NK-92 (cell line): ENCODE measurements around the gene C1QTNF1.

Experiments
- DNase-seq: peaks from one replicate; lab custom pipeline; 2025; ENCODE audit not compliant: unreplicated experiment; lab: John Stamatoyannopoulos, UW

The C1QTNF1 gene

DNA sequence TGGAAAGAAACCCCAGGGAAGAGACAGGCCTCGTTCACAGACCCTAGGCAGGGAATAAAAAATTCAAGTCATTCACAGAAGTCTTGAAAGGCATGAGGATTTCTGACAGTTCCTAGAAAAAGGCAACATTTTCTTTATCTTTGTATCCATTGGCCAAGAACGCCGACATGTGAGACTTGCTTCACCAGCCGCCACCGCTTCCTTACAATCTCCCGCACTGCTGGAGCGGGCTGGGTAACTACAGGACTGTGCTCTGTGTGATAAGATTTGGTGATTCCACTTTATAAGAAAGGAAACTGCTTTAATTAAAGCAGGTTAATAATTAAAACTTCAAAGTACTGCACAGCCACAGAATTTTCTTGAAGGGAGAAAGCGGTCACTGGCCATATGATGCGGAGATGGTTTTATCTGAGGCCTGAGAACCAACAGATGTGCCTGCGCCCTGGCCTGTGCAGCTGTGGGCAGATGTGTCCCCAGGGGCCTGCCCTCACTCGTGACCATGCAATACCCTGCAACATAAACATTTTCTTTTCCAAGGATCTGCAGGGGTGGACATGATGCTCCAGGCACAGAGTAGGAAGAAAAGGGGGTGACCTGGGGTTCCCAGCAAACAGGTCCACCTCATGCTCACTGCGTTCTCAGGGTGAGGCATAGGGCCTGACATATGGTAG lies 31.3 kb upstream of the C1QTNF1 start:
- DNase-seq = no peak

DNA sequence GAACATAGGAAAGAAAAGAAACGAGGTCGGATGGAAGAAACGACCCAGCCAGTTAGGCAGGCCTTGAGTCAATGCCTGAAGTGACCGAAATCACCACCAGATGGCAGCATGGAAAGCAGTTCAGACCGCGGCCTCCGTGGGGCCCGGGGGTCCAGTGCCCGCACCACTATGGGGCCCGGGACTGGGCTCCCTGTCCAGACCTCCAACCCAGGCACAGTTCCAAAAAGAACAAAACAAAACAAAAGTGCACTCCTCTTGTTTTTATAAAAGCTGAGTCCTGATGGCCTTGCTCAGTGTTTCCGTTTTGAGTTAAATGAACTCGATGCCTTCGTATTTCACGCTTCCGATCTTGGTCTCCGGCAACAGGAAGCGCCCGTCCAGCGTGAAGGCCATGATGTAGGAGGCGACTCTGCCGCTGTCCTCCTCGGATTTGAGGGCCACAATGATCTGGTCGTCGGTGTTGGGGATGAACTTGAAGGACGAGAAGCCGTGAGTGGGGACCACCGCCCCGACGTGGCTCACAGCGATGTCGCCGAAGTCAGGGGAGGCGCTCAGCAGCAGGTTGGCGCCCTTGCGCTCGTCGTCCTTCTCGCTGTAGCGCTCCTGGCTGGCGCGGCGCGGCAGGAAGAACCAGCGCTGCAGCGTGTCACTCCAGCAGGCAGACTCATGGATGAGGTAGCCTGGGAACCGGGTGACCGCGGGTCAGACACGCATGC lies 30.6 kb upstream of the C1QTNF1 start:
- no peak for DNase-seq

DNA sequence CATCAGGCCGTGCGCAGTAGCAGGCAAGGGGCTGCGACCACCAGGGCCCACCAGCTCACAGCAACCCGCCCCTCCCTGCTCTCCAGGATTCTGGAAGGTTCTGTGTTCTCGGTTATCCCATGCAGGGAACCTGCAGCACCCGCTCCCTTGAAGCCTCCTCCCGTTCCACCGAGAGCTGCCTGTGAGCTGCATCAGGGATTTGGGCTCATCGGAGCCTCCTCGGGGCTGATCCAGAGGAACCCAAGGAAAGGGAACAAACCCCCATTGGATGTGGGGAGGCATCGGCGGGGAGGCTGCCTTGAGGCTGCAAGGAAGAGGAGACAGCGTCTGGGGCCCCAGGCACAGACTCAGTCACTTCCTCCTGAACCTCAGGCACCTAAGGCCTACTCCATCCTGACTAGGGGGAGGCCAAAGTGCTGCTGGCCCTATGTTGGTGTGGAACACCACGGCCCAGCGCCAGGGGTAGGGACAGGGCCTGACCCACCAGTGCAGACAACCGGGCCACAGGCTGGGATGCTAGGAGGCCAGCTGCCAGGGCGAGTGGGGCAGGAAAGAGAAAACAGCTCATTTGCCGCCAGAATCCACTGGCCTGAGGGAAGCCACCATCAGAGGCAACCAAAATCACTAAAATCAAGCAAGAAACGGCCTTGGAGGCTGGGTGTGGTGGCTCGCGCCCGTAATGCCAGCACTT lies 29.8 kb upstream of the C1QTNF1 start:
- DNase-seq = no peak

- DNase-seq = no peak
These were observed 28.8 kb upstream of the C1QTNF1 start for GRCh38 chr17:78995022-78995760.

DNA sequence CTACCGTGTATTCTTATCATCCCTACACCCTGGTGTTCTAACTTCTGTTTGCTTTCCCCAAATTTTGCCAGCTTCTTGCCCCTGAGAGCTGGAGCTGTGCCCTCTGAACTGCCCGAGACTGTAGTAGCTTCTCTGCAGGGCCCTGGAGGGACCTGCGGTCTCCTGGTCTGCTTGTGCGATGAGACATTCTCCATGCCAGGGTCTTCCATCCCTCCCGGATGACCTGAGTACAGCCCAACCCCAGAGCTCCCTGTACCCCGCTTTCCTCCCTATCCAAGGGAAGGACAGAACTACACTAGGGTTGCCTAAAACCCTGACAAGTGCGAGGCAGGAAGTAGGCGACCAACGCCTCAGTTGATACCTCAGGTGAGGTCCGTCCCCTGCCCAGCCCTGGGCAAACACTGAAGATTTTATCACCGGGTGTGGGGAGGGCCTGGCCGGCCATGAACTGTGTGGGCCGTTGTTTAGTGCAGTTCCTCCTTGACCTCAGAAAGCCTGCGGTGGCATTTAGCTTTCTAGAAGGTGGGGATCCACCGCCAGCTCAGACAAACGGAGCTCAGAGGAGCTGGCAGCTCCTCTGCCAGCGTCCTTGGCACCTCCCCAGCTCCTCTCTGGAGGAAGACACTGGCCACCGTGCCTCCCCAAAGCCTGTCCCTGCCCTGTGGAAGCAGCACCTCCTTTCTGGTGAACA lies 28.1 kb upstream of the C1QTNF1 start:
- DNase-seq = no peak

DNA sequence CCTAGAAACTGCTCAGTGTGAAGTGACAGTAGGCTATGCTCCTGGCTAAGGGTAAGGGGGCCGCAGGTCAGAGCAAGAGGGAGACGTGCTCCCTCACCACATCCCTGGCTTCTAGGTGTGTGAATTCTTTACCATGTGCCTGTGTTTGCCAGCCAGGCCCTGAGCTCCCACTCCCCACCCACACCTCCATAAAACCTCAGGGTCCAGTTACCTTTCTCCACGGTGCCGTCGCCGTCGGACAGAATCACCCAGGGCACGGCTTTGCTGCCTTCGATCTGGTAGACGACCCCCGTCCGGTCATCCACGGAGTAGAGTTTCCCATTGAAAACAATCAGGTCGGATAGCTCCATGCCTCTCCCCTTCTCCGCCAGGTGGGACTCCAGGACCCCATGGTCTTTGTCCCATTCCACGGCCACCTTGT lies 27.2 kb upstream of the C1QTNF1 start:
- DNase-seq = no peak

- no peak for DNase-seq
These were observed 26.7 kb upstream of the C1QTNF1 start for GRCh38 chr17:78997231-78997741.

DNA sequence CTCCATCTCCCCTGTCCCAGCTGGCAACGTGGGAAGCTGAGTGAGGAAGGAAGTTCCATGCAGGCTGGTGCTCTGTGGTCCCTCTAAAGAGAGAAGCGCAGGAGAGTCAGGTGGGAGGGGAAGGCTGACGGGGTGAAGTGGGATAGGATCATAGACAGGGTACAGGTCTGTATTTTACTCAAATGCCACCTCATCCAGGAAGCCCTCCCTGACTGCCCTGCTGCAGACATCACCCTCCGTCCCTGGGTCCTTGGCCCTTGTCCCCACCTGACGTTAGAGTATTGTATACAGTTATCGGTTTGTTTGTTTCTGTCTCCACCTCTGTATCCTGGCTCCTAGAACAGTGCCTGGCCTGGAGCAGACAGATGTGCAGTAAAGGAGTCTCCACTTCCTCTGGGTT lies 26.1 kb upstream of the C1QTNF1 start:
- no peak for DNase-seq

DNA sequence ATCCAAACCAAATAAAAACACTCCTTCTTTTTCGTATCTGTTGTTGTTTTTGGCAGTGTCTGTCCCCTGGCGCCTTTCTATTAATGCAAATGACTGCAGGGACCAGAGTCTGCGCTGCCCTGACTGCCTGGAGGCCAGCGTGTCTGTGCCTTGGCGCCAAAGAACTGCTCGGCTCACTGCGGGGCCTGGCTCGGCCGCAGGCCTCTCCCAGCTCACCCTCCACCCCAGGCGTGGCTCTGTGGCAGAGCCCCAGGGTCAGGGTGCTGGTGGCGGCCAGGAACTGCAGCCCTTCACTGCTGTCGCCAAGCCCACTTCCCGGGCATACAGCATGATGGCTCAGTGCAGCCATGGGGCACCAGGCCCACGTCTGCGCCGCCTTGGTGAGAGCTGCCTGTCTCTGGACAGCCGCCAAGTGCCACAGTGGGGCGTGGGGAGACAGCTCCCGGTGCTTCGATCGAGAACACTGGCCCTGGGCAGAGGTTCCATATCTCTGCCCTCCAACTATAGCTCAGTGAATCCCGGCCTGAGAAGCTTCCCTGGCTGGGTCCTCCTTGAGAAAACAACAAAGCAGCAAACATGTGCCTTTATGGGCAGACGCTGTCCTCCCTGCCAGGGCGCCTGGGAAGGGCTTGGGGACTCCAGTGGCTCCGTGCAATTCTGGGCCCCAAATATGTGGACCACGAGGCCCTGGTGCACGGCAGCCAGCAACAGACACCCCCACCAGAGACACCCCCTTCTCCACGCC lies 25.5 kb upstream of the C1QTNF1 start:
- DNase-seq = no peak

DNA sequence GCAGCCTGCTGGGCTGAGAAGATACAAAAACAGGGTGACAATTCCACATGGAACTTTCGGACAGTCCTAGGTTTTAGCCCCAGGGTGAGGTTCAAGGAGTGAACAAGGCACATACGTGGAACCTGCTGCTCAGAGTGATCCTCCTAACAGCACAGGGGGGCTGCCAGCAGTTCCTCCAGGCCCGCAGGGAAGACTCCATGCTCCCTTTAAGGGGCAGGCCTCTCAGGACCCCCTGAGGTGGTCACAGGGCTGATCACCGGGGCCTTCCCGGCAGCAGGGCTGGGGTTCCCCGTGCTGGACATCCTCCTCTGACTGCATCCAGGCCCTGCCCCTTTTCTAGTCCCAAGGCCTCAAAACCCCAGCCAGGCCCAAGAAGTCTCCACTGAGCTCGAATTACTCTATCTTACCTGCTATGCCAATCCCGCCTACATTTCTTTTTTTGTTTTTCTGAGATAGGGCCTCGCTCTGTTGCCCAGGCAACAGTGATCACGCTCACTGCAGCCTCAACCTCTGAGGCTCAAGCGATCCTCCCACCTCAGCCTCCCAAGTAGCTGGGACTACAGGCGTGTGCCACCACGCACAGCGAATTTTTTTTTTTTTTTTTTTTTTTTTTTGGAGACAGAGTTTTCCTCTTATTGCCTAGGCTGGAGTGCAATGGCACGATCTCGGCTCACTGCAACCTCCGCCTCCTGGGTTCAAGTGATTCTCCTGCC lies 24.8 kb upstream of the C1QTNF1 start:
- no peak for DNase-seq

GRCh38 chr17:78999947-79000395 lies 24.0 kb upstream of the C1QTNF1 start:
- no peak for DNase-seq

DNA sequence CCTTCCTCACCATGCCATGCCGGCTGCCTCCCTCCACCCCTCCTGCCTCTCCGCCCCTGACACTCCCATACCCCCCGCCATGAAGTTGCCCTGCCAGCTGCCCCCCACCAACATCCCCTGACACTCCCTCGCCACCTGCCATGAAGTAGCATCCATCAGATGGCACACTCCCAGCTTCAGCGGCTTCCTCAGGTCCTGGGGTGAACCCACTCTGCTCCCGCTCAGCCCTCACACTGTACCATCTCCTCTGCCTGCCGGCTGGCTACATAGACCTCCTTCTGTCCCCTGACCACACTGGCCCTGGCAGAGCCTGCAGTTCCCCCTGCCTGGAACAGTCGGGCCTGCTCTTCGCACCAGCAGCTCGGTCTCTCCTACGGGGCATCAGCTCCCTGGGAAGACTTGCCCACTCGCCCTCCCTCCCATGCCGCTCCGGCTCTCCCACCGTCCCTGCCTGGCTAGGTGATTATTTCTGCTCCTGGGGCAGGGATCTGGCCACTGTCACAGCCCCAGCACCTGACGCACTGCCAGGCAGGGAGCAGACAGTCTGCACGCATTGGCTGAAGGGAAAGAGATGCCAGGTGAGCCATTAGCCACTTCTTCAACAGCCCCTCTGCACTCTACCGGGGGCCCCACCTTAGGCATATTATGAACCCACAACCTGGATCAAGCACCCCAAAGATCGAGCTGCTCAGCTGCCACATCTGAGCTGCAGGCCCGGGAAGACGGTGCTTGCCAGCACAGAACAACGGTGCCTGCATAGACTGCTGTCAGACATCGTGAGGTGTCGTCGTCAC lies 23.4 kb upstream of the C1QTNF1 start:
- no peak for DNase-seq

DNA sequence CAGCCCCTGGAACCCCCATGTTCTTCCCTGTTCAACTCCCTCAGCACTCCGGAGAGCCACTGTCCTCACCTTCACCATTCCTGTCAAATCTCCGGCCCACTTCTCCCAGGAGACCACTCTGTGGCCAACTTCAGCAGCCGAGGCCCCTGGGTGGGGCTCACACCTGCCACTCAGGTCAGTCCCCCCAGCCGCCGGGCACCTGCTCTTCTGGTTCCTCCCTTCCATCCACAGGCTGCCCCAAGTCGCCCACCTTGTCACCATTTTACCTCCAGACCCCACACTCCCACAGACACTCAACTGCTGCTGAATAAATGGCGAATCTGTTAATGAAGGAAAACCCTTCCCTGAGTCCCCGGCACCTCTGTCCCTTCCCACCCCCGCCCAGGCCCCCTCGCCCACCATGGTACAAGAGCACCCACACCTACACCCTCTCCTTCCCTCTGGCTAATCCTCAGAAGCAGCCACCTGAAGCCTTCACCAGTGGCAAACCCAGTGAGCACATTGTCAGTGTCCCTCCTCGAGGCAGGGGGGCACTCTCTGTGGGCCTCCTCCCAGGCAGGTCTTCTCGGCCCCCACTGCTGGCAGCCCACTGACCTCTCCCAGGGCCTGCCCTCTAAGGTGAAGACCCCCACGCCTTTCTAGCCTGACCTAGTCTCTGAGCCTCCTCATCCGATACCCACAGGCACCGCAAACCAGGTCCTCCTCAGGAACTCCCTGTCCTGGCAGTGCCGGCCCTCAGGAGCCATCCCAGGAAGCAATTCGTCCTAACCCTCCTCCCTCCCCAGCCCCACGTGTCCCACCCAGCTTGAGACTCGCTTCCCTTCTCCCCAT lies 22.6 kb upstream of the C1QTNF1 start:
- DNase-seq = no peak

DNA sequence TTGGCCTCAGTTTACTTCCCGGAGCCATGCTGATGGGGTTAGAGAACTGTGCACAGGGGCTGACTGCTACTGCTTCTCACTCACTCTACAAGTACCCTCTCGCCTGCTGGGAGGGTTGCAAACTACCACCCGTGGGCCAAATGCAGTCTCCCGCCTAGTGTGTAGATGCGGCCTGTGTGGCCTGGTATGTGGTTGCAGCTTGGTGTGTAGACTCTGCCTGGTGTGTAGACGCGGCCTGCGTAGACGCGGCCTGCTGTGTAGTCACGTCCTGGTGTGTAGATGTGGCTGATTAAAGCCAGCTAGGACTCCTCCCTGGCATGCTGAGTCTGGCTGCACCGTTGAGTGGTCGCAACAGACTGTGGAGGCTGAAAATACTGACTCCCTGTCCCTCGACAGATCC lies 21.7 kb upstream of the C1QTNF1 start:
- no peak for DNase-seq

DNA sequence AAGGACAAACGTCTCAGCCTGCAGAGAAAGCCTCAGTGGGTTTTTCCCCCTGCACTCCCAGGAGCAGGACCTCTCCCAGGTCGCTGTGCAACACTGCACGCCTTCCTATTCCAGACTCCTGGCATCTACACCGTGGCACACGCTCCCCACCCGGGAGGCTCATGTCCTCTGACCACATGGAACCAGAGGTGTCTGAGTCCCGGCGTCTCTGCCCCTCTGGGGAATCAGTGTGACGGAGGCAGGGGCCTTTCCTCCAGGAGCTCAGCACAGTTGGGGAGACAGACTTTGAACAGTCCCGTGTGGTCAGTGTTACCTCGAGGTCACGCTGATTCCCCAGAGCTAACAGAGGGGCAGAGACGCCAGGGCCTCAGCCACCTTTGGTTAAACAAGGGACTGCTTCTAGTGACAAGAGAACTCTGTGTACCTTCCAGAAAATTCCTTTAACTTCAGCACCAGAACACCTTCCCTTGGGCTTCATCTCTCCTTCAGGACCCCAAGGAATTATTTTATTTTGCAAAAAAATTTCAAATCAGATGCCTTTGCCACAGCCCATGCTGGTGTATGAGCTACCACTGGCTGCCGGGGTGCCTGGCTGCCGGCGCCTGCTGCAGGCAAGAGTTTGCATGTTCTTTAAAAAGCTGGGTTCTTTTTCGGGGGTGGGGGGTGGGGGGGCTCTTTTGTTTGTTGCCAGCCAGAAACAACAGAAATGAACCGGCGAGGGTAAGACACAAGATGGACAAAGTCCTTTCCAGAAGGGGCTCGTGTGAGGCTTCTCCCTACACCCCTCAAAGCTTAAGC lies 21.0 kb upstream of the C1QTNF1 start:
- DNase-seq = no peak

GRCh38 chr17:79003661-79004411 lies 20.1 kb upstream of the C1QTNF1 start:
- no peak for DNase-seq
